ENCODE measurements around the gene DNAJB1. TPM values are rescaled to one million over a fixed set of nuclear protein-coding genes. Genes with fewer than 3 reads are reported as not detected.

Gene DNAJB1
- total and polyA plus RNA-seq, 2 of the 13 experiments (the other 11 are each of a cell fraction or from before 2014, with no cell fraction given) = 87.5 to 97.3 TPM

DNA sequence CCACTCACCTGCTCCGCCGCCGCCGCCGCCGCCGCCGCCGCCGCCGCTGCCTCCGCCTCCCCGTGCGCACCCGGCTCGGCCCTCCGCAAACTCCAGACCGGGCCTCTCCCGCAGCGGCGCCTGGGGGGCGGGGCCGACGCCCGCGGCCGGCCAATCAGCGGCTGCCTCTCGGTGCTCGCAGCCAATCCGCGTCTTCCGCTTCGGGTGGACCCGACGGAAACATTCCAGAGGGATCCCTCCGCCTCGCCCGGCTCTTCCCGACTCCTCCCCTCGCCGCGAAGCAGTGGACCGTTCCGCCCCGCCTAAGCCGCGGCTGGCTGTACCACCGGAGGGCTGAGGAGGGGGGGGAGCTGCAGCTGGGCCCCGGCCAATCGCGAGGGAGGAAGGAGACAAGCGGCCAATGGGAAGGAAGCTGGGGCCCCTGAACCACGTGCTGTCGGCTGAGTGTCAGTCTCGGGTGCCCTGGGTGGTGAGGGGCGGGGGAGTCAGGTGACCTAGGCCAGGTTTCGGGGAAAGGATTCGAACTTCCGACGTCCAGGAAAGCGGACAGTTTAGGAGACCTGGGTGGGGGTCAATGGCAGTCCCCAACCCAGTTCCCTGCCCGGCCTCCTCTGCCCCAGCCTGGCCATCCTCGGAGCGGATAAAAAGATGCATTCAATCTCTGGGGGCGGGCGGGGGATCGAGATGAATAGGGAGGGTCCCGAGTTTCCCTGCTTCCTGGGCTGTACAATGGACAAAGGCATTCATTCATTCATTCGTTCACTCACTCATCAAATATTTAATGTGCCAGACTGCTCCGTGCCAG lies 22.0 kb downstream of the DNAJB1 start, which contains the start of gene GIPC1 (continued):
- TF ChIP-seq ZNF766 (CRISPR knock-in tag; IDR thresholded peaks at IDR 0.05; ENCODE audit: borderline replicate concordance) (no peak), ZBTB8A (CRISPR knock-in tag; IDR thresholded peaks at IDR 0.05; ENCODE audit: borderline replicate concordance, low read depth) (no peak), MAZ (IDR thresholded peaks at IDR 0.05; ENCODE audit: borderline replicate concordance, low read depth, low read length) (peak; percentile 69; the same call in 1 of the 2 replicates), MAZ (CRISPR knock-in tag; IDR thresholded peaks at IDR 0.05; ENCODE audit: low read depth) (peak; percentile 79), PCBP2 (optimal IDR thresholded peaks at IDR 0.05; ENCODE audit: low read depth, low read length, poor library complexity, severe bottlenecking) (no peak), ZBTB38 (CRISPR knock-in tag; IDR thresholded peaks at IDR 0.05) (no peak; the same call in 1 of the 2 replicates), RFXAP (CRISPR knock-in tag; IDR thresholded peaks at IDR 0.05; ENCODE audit: borderline replicate concordance) (peak; percentile 98), KDM3A (CRISPR knock-in tag; IDR thresholded peaks at IDR 0.05; ENCODE audit: low read depth) (peak; percentile 23; the same call in 1 of the 2 replicates), ZNF331 (CRISPR knock-in tag; IDR thresholded peaks at IDR 0.05) (no peak; the same call in 1 of the 2 replicates), SIX4 (CRISPR knock-in tag; IDR thresholded peaks at IDR 0.05) (peak; percentile 53; the same call in 1 of the 2 replicates), RAD51 (IDR thresholded peaks at IDR 0.05; ENCODE audit: borderline replicate concordance) (peak; percentile 88), SNAPC2 (CRISPR knock-in tag; IDR thresholded peaks at IDR 0.05) (no peak), ZNF3 (CRISPR knock-in tag; IDR thresholded peaks at IDR 0.05) (no peak), MLX (CRISPR knock-in tag; IDR thresholded peaks at IDR 0.05) (no peak), IRX3 (CRISPR knock-in tag; IDR thresholded peaks at IDR 0.05; ENCODE audit: borderline replicate concordance, low read depth) (no peak; the same call in 1 of the 2 replicates), TEAD3 (CRISPR knock-in tag; optimal IDR thresholded peaks at IDR 0.05; ENCODE audit: borderline replicate concordance) (peak; percentile 98), SP140L (CRISPR knock-in tag; IDR thresholded peaks at IDR 0.05; ENCODE audit: borderline replicate concordance) (no peak), IRF9 (CRISPR knock-in tag; IDR thresholded peaks at IDR 0.05; ENCODE audit: borderline replicate concordance) (peak; percentile 70), CEBPB (IDR thresholded peaks at IDR 0.05; ENCODE audit: borderline replicate concordance, low read depth, low read length) (no peak), PCBP1 (IDR thresholded peaks at IDR 0.05; ENCODE audit: borderline replicate concordance, low read depth, low read length) (peak; percentile 98)
- TF ChIP-seq, protein P1, sequence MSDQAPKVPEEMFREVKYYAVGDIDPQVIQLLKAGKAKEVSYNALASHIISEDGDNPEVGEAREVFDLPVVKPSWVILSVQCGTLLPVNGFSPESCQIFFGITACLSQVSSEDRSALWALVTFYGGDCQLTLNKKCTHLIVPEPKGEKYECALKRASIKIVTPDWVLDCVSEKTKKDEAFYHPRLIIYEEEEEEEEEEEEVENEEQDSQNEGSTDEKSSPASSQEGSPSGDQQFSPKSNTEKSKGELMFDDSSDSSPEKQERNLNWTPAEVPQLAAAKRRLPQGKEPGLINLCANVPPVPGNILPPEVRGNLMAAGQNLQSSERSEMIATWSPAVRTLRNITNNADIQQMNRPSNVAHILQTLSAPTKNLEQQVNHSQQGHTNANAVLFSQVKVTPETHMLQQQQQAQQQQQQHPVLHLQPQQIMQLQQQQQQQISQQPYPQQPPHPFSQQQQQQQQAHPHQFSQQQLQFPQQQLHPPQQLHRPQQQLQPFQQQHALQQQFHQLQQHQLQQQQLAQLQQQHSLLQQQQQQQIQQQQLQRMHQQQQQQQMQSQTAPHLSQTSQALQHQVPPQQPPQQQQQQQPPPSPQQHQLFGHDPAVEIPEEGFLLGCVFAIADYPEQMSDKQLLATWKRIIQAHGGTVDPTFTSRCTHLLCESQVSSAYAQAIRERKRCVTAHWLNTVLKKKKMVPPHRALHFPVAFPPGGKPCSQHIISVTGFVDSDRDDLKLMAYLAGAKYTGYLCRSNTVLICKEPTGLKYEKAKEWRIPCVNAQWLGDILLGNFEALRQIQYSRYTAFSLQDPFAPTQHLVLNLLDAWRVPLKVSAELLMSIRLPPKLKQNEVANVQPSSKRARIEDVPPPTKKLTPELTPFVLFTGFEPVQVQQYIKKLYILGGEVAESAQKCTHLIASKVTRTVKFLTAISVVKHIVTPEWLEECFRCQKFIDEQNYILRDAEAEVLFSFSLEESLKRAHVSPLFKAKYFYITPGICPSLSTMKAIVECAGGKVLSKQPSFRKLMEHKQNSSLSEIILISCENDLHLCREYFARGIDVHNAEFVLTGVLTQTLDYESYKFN (CRISPR knock-in tag; conservative IDR thresholded peaks at IDR 0.05) = peak; percentile 67
- TF ChIP-seq, protein P2, sequence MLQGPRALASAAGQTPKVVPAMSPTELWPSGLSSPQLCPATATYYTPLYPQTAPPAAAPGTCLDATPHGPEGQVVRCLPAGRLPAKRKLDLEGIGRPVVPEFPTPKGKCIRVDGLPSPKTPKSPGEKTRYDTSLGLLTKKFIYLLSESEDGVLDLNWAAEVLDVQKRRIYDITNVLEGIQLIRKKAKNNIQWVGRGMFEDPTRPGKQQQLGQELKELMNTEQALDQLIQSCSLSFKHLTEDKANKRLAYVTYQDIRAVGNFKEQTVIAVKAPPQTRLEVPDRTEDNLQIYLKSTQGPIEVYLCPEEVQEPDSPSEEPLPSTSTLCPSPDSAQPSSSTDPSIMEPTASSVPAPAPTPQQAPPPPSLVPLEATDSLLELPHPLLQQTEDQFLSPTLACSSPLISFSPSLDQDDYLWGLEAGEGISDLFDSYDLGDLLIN (CRISPR knock-in tag; IDR thresholded peaks at IDR 0.05; ENCODE audit: borderline replicate concordance) = no peak
